ENCODE measurements around the gene MIEF1.

Gene MIEF1

GRCh38 chr22:39524089-39524752, 22.1 kb downstream of the MIEF1 start:
- Histone ChIP-seq H3K27ac (no peak overlapping the region), H3K4me3 (no peak overlapping the region)

- H3K27ac ChIP-seq: peak overlapping the region in 4 of 21 experiments; percentile 9 to 58 (median 20)
- no peak overlapping the region for H3K4me3 ChIP-seq
Observed at GRCh38 chr22:39524753-39525657, 22.9 kb downstream of the MIEF1 start.

GRCh38 chr22:39525658-39525975, 23.5 kb downstream of the MIEF1 start:
- peak overlapping the region in 3 of 21 experiments; percentile 9 to 19 (median 17) for H3K27ac ChIP-seq

GRCh38 chr22:39526736-39527171, 24.7 kb downstream of the MIEF1 start:
- Histone ChIP-seq H3K27ac (peak overlapping the region in 9 of 21 experiments; percentile 1 to 76 (median 51)), H3K4me3 (no peak overlapping the region)

More at GRCh38 chr22:39525658-39525975, 23.5 kb downstream of the MIEF1 start:
- H3K4me3 ChIP-seq: no peak overlapping the region

GRCh38 chr22:39527481-39527961, 25.4 kb downstream of the MIEF1 start:
- Histone ChIP-seq H3K27ac (peak overlapping the region in 15 of 21 experiments; percentile 1 to 76 (median 46)), H3K4me3 (no peak overlapping the region)

GRCh38 chr22:39528080-39528661, 26.1 kb downstream of the MIEF1 start:
- Histone ChIP-seq H3K27ac (peak overlapping the region in 14 of 21 experiments; percentile 1 to 76 (median 34)), H3K4me3 (peak overlapping the region in 1 of 7 experiments; percentile 9)

GRCh38 chr22:39528681-39529486, 26.8 kb downstream of the MIEF1 start:
- Histone ChIP-seq H3K4me3 (peak overlapping the region in 3 of 7 experiments; percentile 6 to 18 (median 9)), H3K27ac (peak overlapping the region in 13 of 21 experiments; percentile 8 to 76 (median 51))

- Histone ChIP-seq H3K4me3 (peak overlapping the region in 2 of 7 experiments; percentile 6 to 9), H3K27ac (peak overlapping the region in 10 of 21 experiments; percentile 6 to 76 (median 40))
Observed at GRCh38 chr22:39529487-39529851, 27.4 kb downstream of the MIEF1 start.

- Histone ChIP-seq H3K4me3 (no peak overlapping the region), H3K27ac (peak overlapping the region in 3 of 21 experiments; percentile 13 to 38 (median 30))
Observed at GRCh38 chr22:39530116-39530515, 28.0 kb downstream of the MIEF1 start.

GRCh38 chr22:39530692-39531331, 28.7 kb downstream of the MIEF1 start:
- Histone ChIP-seq H3K27ac (peak overlapping the region in 3 of 21 experiments; percentile 13 to 96 (median 94)), H3K4me3 (no peak overlapping the region)

- H3K4me3 ChIP-seq: peak within 1 kb of the TSS; percentile 55 to 92 (median 79)
- H3K27ac ChIP-seq: peak within 1 kb of the TSS; percentile 54 to 98 (median 95)
Observed at GRCh38 chr22:39532215-39533073, 30.4 kb downstream of the MIEF1 start, which contains the start of gene RPS19BP1. RPS19BP1 (minus strand) TSS chr22:39532748; CDS start chr22:39532738, 10 bp downstream.

- peak overlapping the region in 3 of 21 experiments; percentile 16 to 43 (median 18) for H3K27ac ChIP-seq
- H3K4me3 ChIP-seq: no peak overlapping the region
Observed at GRCh38 chr22:39534092-39534506, 32.0 kb downstream of the MIEF1 start.

- H3K27ac ChIP-seq: peak overlapping the region in 3 of 21 experiments; percentile 16 to 43 (median 18)
- no peak overlapping the region for H3K4me3 ChIP-seq
Observed at GRCh38 chr22:39534591-39535356, 32.7 kb downstream of the MIEF1 start.

- Histone ChIP-seq H3K4me3 (no peak overlapping the region), H3K27ac (no peak overlapping the region)
Observed at GRCh38 chr22:39535357-39535725, 33.3 kb downstream of the MIEF1 start.

- no peak overlapping the region for H3K27ac ChIP-seq
- no peak overlapping the region for H3K4me3 ChIP-seq
Observed at GRCh38 chr22:39535831-39536449, 33.9 kb downstream of the MIEF1 start.

GRCh38 chr22:39536711-39537110, 34.6 kb downstream of the MIEF1 start:
- Histone ChIP-seq H3K27ac (no peak overlapping the region), H3K4me3 (no peak overlapping the region)

GRCh38 chr22:39537975-39538374, 35.9 kb downstream of the MIEF1 start:
- H3K27ac ChIP-seq: no peak overlapping the region
- H3K4me3 ChIP-seq: no peak overlapping the region
